Natural killer cell (primary cell): ENCODE results near the gene SRP14. TPM values are rescaled to one million over a fixed set of nuclear protein-coding genes. Genes with fewer than 3 reads are reported as not detected.

Experiments
- ATAC-seq, 3 donors: fragments of 150-1000 bp in 2 of 3; fragments of 200-7000 bp in 1 of 3; cut with Tn5 transposase; 1 replicate in 1 of 3; 2 replicates in 2 of 3; pipeline ENCODE4 v1.10.0; 2021; ENCODE audit warnings: mild to moderate bottlenecking in 2 of 3, moderate library complexity in 2 of 3
- DNase-seq, 2 donors: peaks; one replicate each; pipeline versions ENCODE4 v3.0.0 to v3.0.0-alpha.2; 2013 to 2021; ENCODE audit warnings: mixed read lengths in 1 of 2
- H3K27ac ChIP-seq: one replicate; pipeline ENCODE4 v1.5.1; 2013; ENCODE audit warnings: mild to moderate bottlenecking, low read length
- H3K27me3 ChIP-seq: one replicate; pipeline ENCODE4 v1.6.1; 2013; ENCODE audit warnings: low read length; ENCODE audit not compliant: control insufficient read depth, insufficient read depth
- H3K36me3 ChIP-seq: one replicate; pipeline ENCODE4 v1.6.1; 2013; ENCODE audit warnings: low read length; ENCODE audit not compliant: control insufficient read depth, insufficient read depth
- H3K4me1 ChIP-seq: one replicate; pipeline ENCODE4 v1.6.1; 2013; ENCODE audit warnings: low read length; ENCODE audit not compliant: control insufficient read depth, insufficient read depth
- H3K4me3 ChIP-seq: one replicate; pipeline ENCODE4 v1.5.1; 2013; ENCODE audit warnings: low read length
- H3K9me3 ChIP-seq: one replicate; pipeline ENCODE4 v1.6.1; 2013; ENCODE audit warnings: low read length; ENCODE audit not compliant: control insufficient read depth, insufficient read depth
- H3K27ac Mint-ChIP-seq, 2 donors: one replicate each; pipeline ENCODE4 v1.8.0; 2022; ENCODE audit warnings: mild to moderate bottlenecking in 2 of 2, mixed read lengths in 2 of 2, moderate library complexity in 1 of 2
- H3K27me3 Mint-ChIP-seq, 2 donors: one replicate each; pipeline ENCODE4 v1.8.0; 2022; ENCODE audit warnings: low read depth in 2 of 2, mixed read lengths in 2 of 2
- H3K36me3 Mint-ChIP-seq: one replicate; pipeline ENCODE4 v1.8.0; 2022; ENCODE audit warnings: mixed read lengths
- H3K4me1 Mint-ChIP-seq, 2 donors: one replicate each; pipeline ENCODE4 v1.8.0; 2022; ENCODE audit warnings: mixed read lengths in 2 of 2
- H3K4me3 Mint-ChIP-seq: one replicate; pipeline ENCODE4 v1.8.0; 2022; ENCODE audit warnings: mild to moderate bottlenecking, moderate library complexity, mixed read lengths
- H3K9me3 Mint-ChIP-seq, 2 donors: one replicate each; pipeline ENCODE4 v1.8.0; 2022; ENCODE audit warnings: mixed read lengths in 2 of 2
- WGBS: methylation state at CpG from one replicate; pipeline ENCODE4 v1.1.7; 2013; ENCODE audit warnings: missing lambda C conversion rate; ENCODE audit not compliant: insufficient coverage; 5-methylcytosine and 5-hydroxymethylcytosine counted together
- intact Hi-C: fragments of 100-400 bp; cut with micrococcal nuclease; formaldehyde crosslinking; loops from one replicate; pipeline ENCODE4 v1.14.2; 2022
- total RNA-seq, 4 donors: library from RNA; stranded (reverse); fragments of 120-200 nt in 1 of 4; gene quantifications; one replicate each; pipeline versions ENCODE4 v1.2.3 to v1.2.4, GENCODE V29; 2013 to 2022
- TF ChIP-seq, protein P1 (sequence below): fragments of 200-600 bp; IDR thresholded peaks from one replicate; pipeline ENCODE4 v1.8.0; 2022; ENCODE audit warnings: antibody characterized with exemption

Gene SRP14
- total RNA-seq, 3 donors from 2014 or later (not counting 1 experiment from before 2014, with no cell fraction given) = 126 to 143 (median 127) TPM

DNA sequence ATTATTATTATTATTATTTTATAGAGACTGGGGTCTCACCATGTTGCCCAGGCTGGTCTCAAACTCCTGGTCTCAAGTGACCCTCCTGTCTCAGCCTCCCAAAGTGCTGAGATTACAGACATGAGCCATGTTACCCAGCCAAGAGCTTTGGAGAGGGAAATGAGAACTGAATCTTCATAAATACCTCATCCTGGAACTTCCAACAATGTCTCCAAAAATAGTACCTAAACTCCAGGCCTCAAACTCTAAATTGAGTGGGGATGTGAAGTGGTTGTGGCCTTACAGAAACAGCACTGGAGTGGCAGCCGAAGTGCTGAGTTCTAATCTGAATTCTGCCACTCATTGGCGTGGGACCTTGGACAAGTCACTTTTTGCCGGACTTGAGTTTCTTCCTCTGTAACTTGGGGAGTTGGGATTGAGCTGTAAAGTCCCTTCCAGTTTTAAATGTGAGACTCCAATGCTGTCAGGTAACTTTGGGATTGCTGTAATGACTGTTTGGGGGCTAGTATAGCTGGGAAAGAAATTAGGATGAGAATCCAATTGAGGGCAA is 10.0 kb upstream of the SRP14 start:
- Histone ChIP-seq H3K36me3 (no peaks in the 10 kb centered on the region), H3K4me3 (no peak overlapping the region), H3K9me3 (no peaks in the 10 kb centered on the region), H3K4me1 (peaks cover 55% of the 10 kb centered on the region), H3K27ac (no peak overlapping the region), H3K27me3 (no peaks in the 10 kb centered on the region)
- H3K27ac Mint-ChIP-seq = peak overlapping the region; percentile 12 to 93
- H3K36me3 Mint-ChIP-seq = no peaks in the 10 kb centered on the region
- DNase-seq (no peak), ATAC-seq (no peak)
- H3K4me3 Mint-ChIP-seq = no peak overlapping the region
- H3K9me3 Mint-ChIP-seq = peaks cover 0 to 2% of the 10 kb centered on the region in 2 donors
- no peaks in the 10 kb centered on the region for H3K27me3 Mint-ChIP-seq
- peaks cover 40 to 64% of the 10 kb centered on the region in 2 donors for H3K4me1 Mint-ChIP-seq
- TF ChIP-seq, protein P1, sequence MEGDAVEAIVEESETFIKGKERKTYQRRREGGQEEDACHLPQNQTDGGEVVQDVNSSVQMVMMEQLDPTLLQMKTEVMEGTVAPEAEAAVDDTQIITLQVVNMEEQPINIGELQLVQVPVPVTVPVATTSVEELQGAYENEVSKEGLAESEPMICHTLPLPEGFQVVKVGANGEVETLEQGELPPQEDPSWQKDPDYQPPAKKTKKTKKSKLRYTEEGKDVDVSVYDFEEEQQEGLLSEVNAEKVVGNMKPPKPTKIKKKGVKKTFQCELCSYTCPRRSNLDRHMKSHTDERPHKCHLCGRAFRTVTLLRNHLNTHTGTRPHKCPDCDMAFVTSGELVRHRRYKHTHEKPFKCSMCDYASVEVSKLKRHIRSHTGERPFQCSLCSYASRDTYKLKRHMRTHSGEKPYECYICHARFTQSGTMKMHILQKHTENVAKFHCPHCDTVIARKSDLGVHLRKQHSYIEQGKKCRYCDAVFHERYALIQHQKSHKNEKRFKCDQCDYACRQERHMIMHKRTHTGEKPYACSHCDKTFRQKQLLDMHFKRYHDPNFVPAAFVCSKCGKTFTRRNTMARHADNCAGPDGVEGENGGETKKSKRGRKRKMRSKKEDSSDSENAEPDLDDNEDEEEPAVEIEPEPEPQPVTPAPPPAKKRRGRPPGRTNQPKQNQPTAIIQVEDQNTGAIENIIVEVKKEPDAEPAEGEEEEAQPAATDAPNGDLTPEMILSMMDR = no peak
- WGBS = 97% methylated on average over 3 of the region's 3 CpGs
- intact Hi-C loops = loop anchor here (5.0 kb wide), 1 partner anchor 58 kb away; the partner anchor contains the start of gene BMF

DNA sequence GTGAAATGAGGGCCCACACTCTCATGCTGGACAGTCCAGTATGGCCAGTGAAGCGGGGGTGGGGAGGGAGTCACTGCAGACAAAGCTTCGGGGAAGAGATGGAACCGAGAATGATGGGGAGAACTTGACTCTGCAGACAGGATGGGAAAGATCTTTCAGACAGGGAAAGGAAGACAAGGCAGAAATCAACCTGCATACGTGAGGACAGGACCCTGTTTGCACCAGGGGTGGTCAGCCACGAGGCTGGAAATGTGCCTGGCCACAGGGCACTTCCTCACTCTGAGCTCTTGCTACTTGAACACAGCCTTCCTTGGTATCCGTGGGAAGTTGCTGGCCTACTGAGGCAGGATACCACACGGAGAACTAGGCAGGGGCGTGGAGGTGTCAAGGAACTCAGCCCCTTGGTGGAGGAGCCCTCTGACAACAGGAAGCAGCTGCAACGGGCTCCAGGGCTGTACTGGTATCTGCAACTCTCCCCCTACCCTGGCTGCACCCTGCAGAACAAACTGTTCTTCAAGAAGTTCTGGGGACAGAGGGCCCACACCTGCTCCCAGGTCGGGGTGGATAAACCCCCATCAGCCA is 9.3 kb upstream of the SRP14 start:
- intact Hi-C loops = loop anchor here (5.0 kb wide), 1 partner anchor 59 kb away; the partner anchor contains the start of gene BMF
- Mint-ChIP-seq H3K36me3 (no peaks in the 10 kb centered on the region), H3K9me3 (peaks cover 0 to 2% of the 10 kb centered on the region in 2 donors), H3K4me3 (peak overlapping the region; percentile 45), H3K4me1 (peaks cover 35 to 58% of the 10 kb centered on the region in 2 donors), H3K27me3 (no peaks in the 10 kb centered on the region), H3K27ac (peak overlapping the region; percentile 79 to 93)
- no peaks in the 10 kb centered on the region for H3K36me3 ChIP-seq
- TF ChIP-seq, protein P1 = no peak
- no peak overlapping the region for H3K4me3 ChIP-seq
- H3K27me3 ChIP-seq = no peaks in the 10 kb centered on the region
- DNase-seq (peak in 1 of 2 donors; percentile 62), ATAC-seq (no peak)
- WGBS = 24% methylated on average over 10 of the region's 10 CpGs
- H3K27ac ChIP-seq = peak overlapping the region; percentile 45
- H3K9me3 ChIP-seq = no peaks in the 10 kb centered on the region
- H3K4me1 ChIP-seq = peaks cover 50% of the 10 kb centered on the region

DNA sequence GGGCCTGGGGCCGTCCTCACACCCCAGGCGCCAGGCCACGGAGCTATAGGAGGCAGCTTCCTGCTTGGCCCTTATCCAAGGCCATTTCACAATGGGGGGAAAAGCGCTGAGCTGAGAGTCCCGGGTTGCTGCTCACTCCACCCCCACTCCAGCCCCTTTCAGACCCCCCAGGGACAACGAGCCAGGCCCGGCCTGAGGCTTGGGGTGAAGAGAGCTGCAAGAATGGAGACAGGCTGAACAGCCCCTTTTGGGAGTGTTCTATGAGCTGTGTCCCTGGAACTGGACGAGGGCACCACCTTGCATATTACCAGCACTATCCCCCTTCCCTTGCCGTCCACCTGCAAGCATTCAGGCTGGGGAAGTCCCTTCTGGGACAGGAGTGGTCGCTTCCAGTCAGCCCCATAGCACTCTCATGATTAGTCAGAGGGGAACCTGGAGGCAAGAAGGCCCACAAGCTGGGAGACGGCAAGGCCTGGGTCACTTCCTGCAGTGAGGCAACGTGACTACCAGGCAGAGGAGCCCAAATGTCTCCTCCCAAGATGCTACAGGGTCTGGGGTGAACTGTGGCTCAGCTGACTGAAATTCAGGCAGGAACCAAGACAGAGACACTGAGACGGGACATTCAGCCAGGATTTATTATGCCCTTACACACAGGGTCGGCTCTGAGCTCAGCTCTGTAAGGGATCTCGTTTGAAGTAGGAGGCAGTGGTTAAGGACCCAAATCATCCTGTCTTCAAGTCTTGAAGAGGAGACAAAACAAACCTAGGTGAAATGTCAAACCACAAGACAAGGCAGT is 8.6 kb upstream of the SRP14 start:
- H3K27ac ChIP-seq = peak overlapping the region; percentile 45
- no peaks in the 10 kb centered on the region for H3K36me3 Mint-ChIP-seq
- peak; percentile 20 to 60 (median 56) for ATAC-seq
- H3K9me3 ChIP-seq = no peaks in the 10 kb centered on the region
- H3K4me1 Mint-ChIP-seq = peaks cover 35 to 54% of the 10 kb centered on the region in 2 donors
- peak overlapping the region; percentile 79 to 93 for H3K27ac Mint-ChIP-seq
- 35% methylated on average over 15 of the region's 15 CpGs for WGBS
- peaks cover 49% of the 10 kb centered on the region for H3K4me1 ChIP-seq
- intact Hi-C loops = loop anchor here (5.0 kb wide), 1 partner anchor 60 kb away; the partner anchor contains the start of gene BMF
- H3K9me3 Mint-ChIP-seq = peaks cover 0 to 2% of the 10 kb centered on the region in 2 donors
- DNase-seq = peak; percentile 29 to 69
- no peak overlapping the region for H3K4me3 ChIP-seq
- no peaks in the 10 kb centered on the region for H3K27me3 Mint-ChIP-seq
- no peaks in the 10 kb centered on the region for H3K27me3 ChIP-seq
- no peaks in the 10 kb centered on the region for H3K36me3 ChIP-seq
- peak overlapping the region; percentile 45 for H3K4me3 Mint-ChIP-seq
- TF ChIP-seq, protein P1 = no peak
